Endothelial cell of umbilical vein (primary cell): ENCODE data around the gene MAP3K7CL. TPM values are rescaled to one million over a fixed set of nuclear protein-coding genes. Genes with fewer than 3 reads are reported as not detected.

Experiments
- BruUV-seq: library from RNA; stranded (reverse); fragments of 400-500 nt; replicated peaks from 2 replicates; lab custom pipeline; 2021; lab: Mats Ljungman, UMichigan
- CTCF ChIA-PET: fragments of 300-600, 350-600 bp; sonication (Branson Sonifier 250); formaldehyde crosslinking; loops from one replicate; lab custom pipeline; 2021; ENCODE audit warnings: antibody characterized with exemption, inconsistent platforms; lab: Charles Lee
- POLR2A ChIA-PET: fragments of 300-600, 350-600 bp; sonication (Branson Sonifier 250); formaldehyde crosslinking; loops from one replicate; lab custom pipeline; 2021; ENCODE audit warnings: antibody characterized with exemption, inconsistent platforms; lab: Charles Lee
- DNase-seq: peaks from one replicate; pipeline ENCODE4 v3.0.0-alpha.2; 2011; ENCODE audit warnings: low read depth, low spot score
- FAIRE-seq: peaks from 2 replicates; lab custom pipeline; 2011; peaks lifted over from hg19 to GRCh38; lab: Jason Lieb, UNC
- H2AFZ ChIP-seq: 2 replicates; pipeline ENCODE4 v1.6.0; 2012; ENCODE audit warnings: low read depth, low read length, control low read depth, inconsistent platforms
- H3K27ac ChIP-seq: 2 replicates; pipeline ENCODE4 v1.5.1; 2011; ENCODE audit warnings: low read depth, mild to moderate bottlenecking, control low read depth, low read length, moderate library complexity; ENCODE audit not compliant: insufficient read depth
- H3K27me3 ChIP-seq, 2 experiments: 2 replicates each; pipeline versions ENCODE4 v1.6.0 to v1.6.1; 2011; ENCODE audit warnings: low read length in 2 of 2, mixed read lengths in 1 of 2; ENCODE audit not compliant: control insufficient read depth in 2 of 2, insufficient read depth in 2 of 2
- H3K36me3 ChIP-seq, 2 experiments: 2 replicates in 1 of 2; 3 replicates in 1 of 2; pipeline ENCODE4 v1.5.1; 2011; ENCODE audit warnings: low read length in 2 of 2, mild to moderate bottlenecking in 1 of 2, moderate library complexity in 1 of 2; ENCODE audit not compliant: control insufficient read depth in 2 of 2, insufficient read depth in 2 of 2; ENCODE audit errors: extremely low read depth in 1 of 2
- H3K4me1 ChIP-seq: 3 replicates; pipeline ENCODE4 v1.5.1; 2011; ENCODE audit warnings: mild to moderate bottlenecking, low read length; ENCODE audit not compliant: control insufficient read depth, insufficient read depth; ENCODE audit errors: extremely low read depth
- H3K4me2 ChIP-seq: 2 replicates; pipeline ENCODE4 v1.6.1; 2011; ENCODE audit warnings: low read length, control low read depth, mixed read lengths; ENCODE audit not compliant: insufficient read depth
- H3K4me3 ChIP-seq, 3 experiments: fragments of 200-600 bp in 1 of 3; sonication (generic), shearing (Covaris generic) in 1 of 3; replicated peaks in 1 of 3; 2 replicates each; pipeline ENCODE4 v1.5.1; 2011 to 2016; ENCODE audit warnings: control low read depth in 3 of 3, low read length in 3 of 3, mild to moderate bottlenecking in 2 of 3, inconsistent platforms in 1 of 3, low read depth in 1 of 3, moderate library complexity in 1 of 3; ENCODE audit not compliant: insufficient read depth in 1 of 3
- H3K79me2 ChIP-seq: 2 replicates; pipeline ENCODE4 v1.6.0; 2012; ENCODE audit warnings: low read length, inconsistent platforms; ENCODE audit not compliant: control insufficient read depth, insufficient read depth
- H3K9ac ChIP-seq: replicated peaks from 2 replicates; pipeline ENCODE3; 2011; ENCODE audit warnings: low read length, control low read depth; ENCODE audit not compliant: insufficient read depth; ENCODE audit errors: extremely low read depth
- H3K9me1 ChIP-seq: replicated peaks from 3 replicates; pipeline ENCODE4 v1.6.0; 2011; ENCODE audit warnings: mild to moderate bottlenecking, low read length; ENCODE audit not compliant: control insufficient read depth, insufficient read depth; ENCODE audit errors: extremely low read depth
- H3K9me3 ChIP-seq: replicated peaks from 2 replicates; pipeline ENCODE4 v1.5.1; 2012; ENCODE audit warnings: low read length, inconsistent platforms; ENCODE audit not compliant: control insufficient read depth, insufficient read depth
- H4K20me1 ChIP-seq: replicated peaks from 2 replicates; pipeline ENCODE3; 2011; ENCODE audit warnings: mild to moderate bottlenecking, low read length; ENCODE audit not compliant: control insufficient read depth, insufficient read depth; ENCODE audit errors: extremely low read depth
- CTCF ChIP-seq, 2 donors: IDR thresholded peaks; 1 replicate in 1 of 2; 2 replicates in 1 of 2; pipeline ENCODE4 v1.5.1; 2011; ENCODE audit warnings: low read length in 2 of 2, mild to moderate bottlenecking in 2 of 2, moderate library complexity in 2 of 2, control low read depth in 1 of 2, inconsistent platforms in 1 of 2, low read depth in 1 of 2; ENCODE audit not compliant: insufficient read depth in 1 of 2; ENCODE audit errors: extremely low read depth in 1 of 2
- EZH2 ChIP-seq: IDR thresholded peaks from 2 replicates; pipeline ENCODE4 v1.6.1; 2012; ENCODE audit warnings: borderline replicate concordance, low read depth, mild to moderate bottlenecking, moderate library complexity, low read length, inconsistent platforms; ENCODE audit not compliant: severe bottlenecking
- FOS ChIP-seq: IDR thresholded peaks from 2 replicates; pipeline ENCODE4 v1.6.1; 2011; ENCODE audit warnings: mild to moderate bottlenecking, low read length, moderate library complexity, borderline replicate concordance; ENCODE audit not compliant: insufficient read depth
- GATA2 ChIP-seq: IDR thresholded peaks from 2 replicates; pipeline ENCODE4 v1.7.0; 2011; ENCODE audit warnings: low read depth, mild to moderate bottlenecking, moderate library complexity, mixed read lengths, low read length; ENCODE audit not compliant: insufficient read length, insufficient read depth
- JUN ChIP-seq: IDR thresholded peaks from 2 replicates; pipeline ENCODE4 v1.6.1; 2011; ENCODE audit warnings: borderline replicate concordance, low read depth; ENCODE audit not compliant: insufficient read length, insufficient read depth
- MAX ChIP-seq: IDR thresholded peaks from 2 replicates; pipeline ENCODE4 v1.6.1; 2011; ENCODE audit not compliant: insufficient read depth, insufficient read length
- MYC ChIP-seq: IDR thresholded peaks from one replicate; pipeline ENCODE4 v1.6.1; 2011; ENCODE audit warnings: mild to moderate bottlenecking, low read depth, low read length
- POLR2A ChIP-seq: IDR thresholded peaks from 2 replicates; pipeline ENCODE4 v1.6.1; 2012; ENCODE audit warnings: low read depth, mild to moderate bottlenecking, control low read depth, low read length
- POLR2AphosphoS5 ChIP-seq: IDR thresholded peaks from 2 replicates; pipeline ENCODE4 v1.6.1; 2012; ENCODE audit warnings: low read depth, mild to moderate bottlenecking, control low read depth, low read length, moderate library complexity; ENCODE audit not compliant: insufficient read depth
- dilution Hi-C: fragments of 300-500 bp; cut with MboI; formaldehyde crosslinking; loops from one replicate; pipeline ENCODE4 v1.15.0; 2019; ENCODE audit warnings: low sequenced_read_pairs; ENCODE audit not compliant: extremely low pct_ligation_motif_present
- intact Hi-C: fragments of 100-400 bp; cut with micrococcal nuclease; formaldehyde crosslinking; loops from one replicate; pipeline ENCODE4 v1.10.0; 2022
- polyA plus RNA-seq, 4 experiments: library from polyadenylated mRNA; depleted of rRNA in 3 of 4; stranded (reverse) in 3 of 4; unstranded in 1 of 4; fragments of >200 nt; gene quantifications; 2 replicates each; pipeline versions ENCODE4 v1.2.1 to v1.2.3, GENCODE V29; 2011 to 2012; ENCODE audit warnings: missing spikeins in 1 of 4
- total RNA-seq: library from RNA; stranded (reverse); gene quantifications from 2 replicates; pipeline ENCODE4 v1.2.3, GENCODE V29; 2021

MAP3K7CL gene
- total and polyA plus RNA-seq, 2 donors (not counting 3 experiments of a cell fraction or from before 2014, with no cell fraction given): 6.1 to 8.1 TPM

DNA sequence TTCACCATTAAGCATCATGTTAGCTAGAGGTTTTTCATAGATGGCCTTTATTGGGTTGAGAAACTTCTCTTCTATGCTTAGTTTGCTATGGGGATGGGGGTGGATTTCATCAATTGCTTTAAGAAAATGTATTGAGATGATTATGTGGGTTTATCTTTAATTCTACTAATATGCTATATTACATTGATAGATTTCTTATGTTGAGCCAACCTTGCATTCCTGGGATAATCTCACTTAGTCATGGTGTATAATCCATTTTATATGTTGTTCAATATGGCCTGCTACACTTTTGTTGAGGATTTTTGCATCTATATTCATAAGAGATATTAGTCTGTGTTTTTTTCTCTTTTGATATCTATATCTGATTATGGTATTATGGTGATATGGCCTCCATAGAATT lies 70.7 kb downstream of the MAP3K7CL start:
- Histone ChIP-seq H3K9ac (no peak overlapping the region), H3K36me3 (no peaks in the 10 kb centered on the region), H2AFZ (no peak overlapping the region), H3K9me1 (no peaks in the 10 kb centered on the region), H3K9me3 (peaks cover 2% of the 10 kb centered on the region), H3K79me2 (no peaks in the 10 kb centered on the region), H3K4me1 (peaks cover 10% of the 10 kb centered on the region), H3K27me3 (no peaks in the 10 kb centered on the region), H3K27ac (no peak overlapping the region), H3K4me3 (no peak overlapping the region), H3K4me2 (no peak overlapping the region), H4K20me1 (no peaks in the 10 kb centered on the region)
- no TSS peak for BruUV-seq
- DNase-seq: no peak
- intact Hi-C loops (no loop called here), dilution Hi-C loops (no loop called here)
- ChIA-PET CTCF (no interaction called here), POLR2A (no interaction called here)
- TF ChIP-seq MYC (no peak), JUN (no peak), FOS (no peak), POLR2AphosphoS5 (no peak), EZH2 (no peak), CTCF (IDR thresholded peaks at IDR 0.05; ENCODE audit: extremely low read depth in 1 of 2, insufficient read depth in 1 of 2, low read depth in 1 of 2, low read length in 2 of 2) (no peak), POLR2A (no peak), GATA2 (no peak), MAX (no peak)
- FAIRE-seq: no peak
